Left ventricle myocardium superior (tissue), 1 donor: ENCODE measurements around the gene STK32A. TPM values are rescaled to one million over a fixed set of nuclear protein-coding genes. Genes with fewer than 3 reads are reported as not detected.

Experiments used
- ATAC-seq: fragments of 200-7000 bp; cut with Tn5 transposase; one replicate; pipeline ENCODE4 v1.9.1; 2020; ENCODE audit warnings: mild to moderate bottlenecking, moderate library complexity
- DNase-seq: peaks from one replicate; pipeline ENCODE4 v3.0.0-alpha.2; 2020
- intact Hi-C: fragments of 100-400 bp; cut with micrococcal nuclease; formaldehyde crosslinking; loops from one replicate; pipeline ENCODE4 v1.11.0; 2022
- long read RNA-seq: library from polyadenylated mRNA; unstranded; transcript quantifications from one replicate; pipeline ENCODE4 v2.0.0, GENCODE V29; 2021
- total RNA-seq: library from RNA; stranded (reverse); fragmentation: NEBNext Ultra II Directional; extraction: Animal tissue kit (Norgen Biotek cat#: 25700); gene quantifications from one replicate; pipeline ENCODE4 v1.2.1, GENCODE V29; 2021
- donor health status: DM: no; HTN: yes; CAD: no; lungs with severe emphysema.

Gene STK32A
- total RNA-seq: 0.50 TPM
- long read RNA-seq, full-length matches to known transcripts: 1 of 2 reads
- long read RNA-seq, partial matches to known transcripts: 1 of 2 reads
- long read RNA-seq, other reads (novel, unspliced or antisense): 0 of 2 reads

DNA sequence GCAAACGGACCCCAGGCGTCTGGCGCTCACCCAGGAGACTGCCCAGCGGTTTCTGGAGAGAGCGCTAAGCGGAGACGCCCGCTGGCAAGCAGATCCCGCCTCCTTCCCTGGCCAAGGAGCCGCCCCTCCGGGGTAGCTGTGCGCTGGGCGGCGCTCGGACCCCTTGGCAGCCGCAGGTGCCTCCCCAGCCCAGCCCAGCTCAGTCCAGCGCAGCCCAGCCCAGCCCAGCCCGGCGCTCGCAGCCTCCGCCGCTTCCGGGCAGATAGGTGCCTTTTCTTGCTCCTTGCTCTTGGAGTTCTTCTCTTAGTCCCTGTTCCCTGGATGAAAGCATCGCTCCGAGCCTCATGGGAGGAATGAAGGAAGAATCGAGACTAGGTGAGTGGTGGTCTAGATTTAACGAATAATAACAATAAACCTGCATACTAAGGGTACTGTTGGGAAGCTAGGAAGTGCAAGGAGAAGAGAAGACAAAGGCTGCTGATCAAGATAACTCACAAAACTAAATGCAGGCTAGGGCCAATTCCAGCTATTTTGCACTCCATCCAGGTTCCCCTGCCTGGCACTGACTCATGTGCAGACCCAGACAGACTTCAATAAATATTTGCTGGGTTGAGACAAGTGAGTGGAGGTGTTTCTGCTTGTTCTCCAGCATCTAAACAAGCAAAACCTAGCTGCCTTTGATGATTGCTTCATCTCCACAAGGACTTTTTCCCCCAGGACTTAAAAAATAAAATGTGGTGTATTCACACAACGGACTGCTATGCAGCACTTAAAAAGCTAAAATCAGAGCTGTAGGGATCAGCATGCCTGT lies at the start of gene STK32A:
Gene STK32A (plus strand): TSS at position 202 of the 811 bp plus-strand sequence. CDS start 4,609 bp downstream, outside the sequence.
- peak; percentile 68 for DNase-seq
- intact Hi-C loops: no loop called here
- ATAC-seq: peak; percentile 96

- ATAC-seq (no peak), DNase-seq (no peak)
- intact Hi-C loops: no loop called here
Observed at GRCh38 chr5:147187099-147187540, 47.7 kb upstream of the STK32A start.

GRCh38 chr5:147188200-147189108 lies 46.4 kb upstream of the STK32A start:
- ATAC-seq (peak; percentile 60), DNase-seq (no peak)
- intact Hi-C loops: no loop called here

- intact Hi-C loops: no loop called here
- DNase-seq (no peak), ATAC-seq (no peak)
Observed at GRCh38 chr5:147189109-147189424, 45.8 kb upstream of the STK32A start.

DNA sequence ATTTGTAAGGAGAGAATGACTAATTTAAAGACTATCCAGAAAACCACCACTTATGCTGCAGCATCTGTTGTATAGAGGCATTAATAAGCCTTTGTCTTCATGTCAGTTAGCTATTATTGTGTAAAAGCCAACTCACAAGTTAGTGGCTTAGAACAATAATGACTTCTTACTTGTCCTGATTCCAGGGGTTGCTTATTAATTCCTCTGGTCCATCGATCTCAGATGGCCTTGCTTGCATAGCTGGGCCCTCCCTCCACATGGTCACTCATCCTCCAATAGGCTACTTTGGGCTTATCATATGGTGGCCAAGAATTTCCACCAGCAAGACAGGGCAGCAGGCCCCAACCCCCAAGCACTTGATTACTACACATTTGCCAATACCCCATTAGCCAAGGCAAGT lies 44.5 kb upstream of the STK32A start:
- intact Hi-C loops: loop anchor here (10.0 kb wide), 1 partner anchor 646 kb away; no protein-coding TSS in a partner anchor
- no peak for DNase-seq
- no peak for ATAC-seq

DNA sequence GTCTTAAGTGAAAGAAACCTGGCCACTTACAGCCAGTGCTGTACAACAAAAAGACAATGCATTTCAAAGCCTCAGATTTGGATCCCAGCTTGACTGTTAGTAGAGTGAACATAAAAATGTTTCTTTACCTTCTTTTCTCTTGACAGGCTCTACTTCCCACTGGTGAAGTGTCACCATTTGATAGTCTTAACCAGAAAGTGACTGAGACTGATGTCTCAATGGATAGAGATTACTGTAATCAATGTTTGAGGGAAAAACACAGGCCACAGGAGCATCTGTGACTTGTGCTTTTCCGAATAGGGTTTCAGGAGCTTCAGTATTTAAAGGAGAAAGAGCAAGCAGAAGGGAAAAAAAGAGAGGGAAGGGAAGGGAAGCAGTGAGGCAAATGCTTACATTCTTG lies 41.7 kb upstream of the STK32A start:
- ATAC-seq (no peak), DNase-seq (no peak)
- intact Hi-C loops: loop anchor here (10.0 kb wide), 1 partner anchor 648 kb away; no protein-coding TSS in a partner anchor

- no peak for DNase-seq
- ATAC-seq: no peak
- intact Hi-C loops: no loop called here
Observed at GRCh38 chr5:147200004-147200403, 34.8 kb upstream of the STK32A start.

- no peak for DNase-seq
- intact Hi-C loops: no loop called here
Observed at GRCh38 chr5:147203213-147203612, 31.6 kb upstream of the STK32A start.

GRCh38 chr5:147204576-147204975 lies 30.2 kb upstream of the STK32A start:
- intact Hi-C loops: no loop called here
- ATAC-seq (no peak), DNase-seq (no peak)

More at GRCh38 chr5:147203213-147203612, 31.6 kb upstream of the STK32A start:
- ATAC-seq: no peak

GRCh38 chr5:147208134-147208533 lies 26.7 kb upstream of the STK32A start:
- DNase-seq: no peak
- intact Hi-C loops: no loop called here
- ATAC-seq: no peak

DNA sequence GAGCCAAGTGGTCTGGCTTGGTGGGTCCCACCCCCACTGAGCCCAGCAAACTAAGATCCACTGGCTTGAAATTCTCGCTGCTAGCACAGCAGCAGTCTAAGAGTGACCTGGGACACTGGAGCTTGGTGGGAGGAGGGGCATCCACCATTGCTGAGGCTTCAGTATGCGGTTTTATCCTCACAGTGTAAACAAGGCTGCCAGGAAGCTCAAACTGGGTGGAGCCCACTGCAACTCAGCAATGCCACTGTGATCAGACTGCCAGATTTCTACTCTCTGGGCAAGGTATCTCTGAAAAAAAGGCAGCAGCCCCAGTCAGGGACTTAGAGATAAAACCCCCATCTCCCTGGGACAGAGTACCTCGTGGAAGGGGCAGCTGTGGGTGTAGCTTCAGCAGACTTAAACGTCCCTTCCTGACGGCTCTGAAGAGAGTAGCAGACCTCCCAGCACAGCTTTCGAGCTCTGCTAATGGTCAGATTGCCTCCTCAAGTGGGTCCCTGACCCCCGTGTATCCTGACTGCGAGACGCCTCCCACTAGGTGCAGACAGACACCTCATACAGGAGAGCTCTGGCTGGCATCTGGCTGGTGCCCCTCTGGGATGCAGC lies 18.2 kb upstream of the STK32A start:
- DNase-seq (no peak), ATAC-seq (no peak)
- intact Hi-C loops: no loop called here

GRCh38 chr5:147223343-147223742 lies 11.5 kb upstream of the STK32A start:
- no peak for ATAC-seq

DNA sequence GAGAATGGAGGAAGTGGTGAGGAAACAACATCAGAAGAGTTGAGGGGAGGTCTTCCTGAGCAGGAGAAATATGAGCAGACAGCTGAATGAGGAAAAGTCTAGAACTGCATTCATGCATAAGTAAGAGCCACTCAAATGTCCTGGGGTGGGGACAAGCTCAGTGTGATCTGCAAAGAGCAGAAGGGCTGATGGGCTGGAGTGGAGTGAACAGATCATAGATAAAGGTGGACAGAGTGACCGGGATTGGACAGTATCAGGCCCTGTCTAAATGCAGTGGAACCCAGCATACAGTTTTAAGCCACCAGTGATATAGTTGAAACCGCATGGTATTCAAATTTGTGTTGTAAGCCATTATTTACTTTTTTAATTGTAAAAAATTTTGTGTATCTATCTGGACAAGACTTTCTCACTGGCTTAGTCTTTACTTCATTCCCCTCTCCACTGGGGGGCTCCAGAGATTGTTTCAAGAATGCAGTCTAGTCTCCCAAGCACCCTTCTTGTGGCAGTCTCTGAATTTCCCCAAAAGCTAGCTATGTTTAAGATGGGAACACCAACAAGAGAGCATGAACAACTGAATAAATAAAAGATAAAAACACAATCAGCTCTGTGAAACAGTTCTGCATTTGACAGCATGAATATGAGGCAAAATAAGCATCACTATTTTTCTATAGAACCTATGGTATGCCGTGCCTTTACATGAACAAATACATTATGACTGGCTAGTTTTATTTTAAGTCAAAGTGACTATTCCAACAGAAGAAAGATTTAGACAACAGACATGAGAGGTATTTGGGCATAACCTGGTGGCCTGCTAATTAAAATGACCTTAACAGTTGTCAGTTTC lies 10.7 kb upstream of the STK32A start:
- ATAC-seq: peak; percentile 75
- no peak for DNase-seq
- intact Hi-C loops: loop anchor here (5.0 to 10.0 kb wide), 2 partner anchors 148 to 351 kb away; no protein-coding TSS in a partner anchor

More at GRCh38 chr5:147223343-147223742, 11.5 kb upstream of the STK32A start:
- DNase-seq: no peak
- intact Hi-C loops: loop anchor here (5.0 to 10.0 kb wide), 2 partner anchors 149 to 351 kb away; no protein-coding TSS in a partner anchor

DNA sequence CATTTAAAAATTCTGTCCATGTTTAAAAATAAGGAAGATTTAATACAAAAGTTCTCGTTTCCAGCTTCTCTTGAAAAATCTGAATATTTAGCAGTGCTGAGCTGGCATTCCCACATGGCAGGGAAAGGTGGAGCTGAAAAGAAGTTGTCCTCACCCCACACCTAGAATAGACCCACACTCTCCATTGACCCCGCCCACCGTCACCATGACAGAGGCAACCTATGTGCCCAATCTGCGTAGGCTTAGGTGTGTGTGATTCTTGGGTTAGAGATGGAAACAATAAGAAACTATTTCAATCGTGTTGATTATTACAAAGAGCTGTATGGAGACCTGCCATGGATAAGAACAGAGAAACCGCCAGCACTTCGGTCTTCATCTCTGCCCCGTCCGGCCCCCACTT lies 8.9 kb upstream of the STK32A start:
- intact Hi-C loops: loop anchor here (10.0 kb wide), 1 partner anchor 349 kb away; no protein-coding TSS in a partner anchor
- DNase-seq: no peak

DNA sequence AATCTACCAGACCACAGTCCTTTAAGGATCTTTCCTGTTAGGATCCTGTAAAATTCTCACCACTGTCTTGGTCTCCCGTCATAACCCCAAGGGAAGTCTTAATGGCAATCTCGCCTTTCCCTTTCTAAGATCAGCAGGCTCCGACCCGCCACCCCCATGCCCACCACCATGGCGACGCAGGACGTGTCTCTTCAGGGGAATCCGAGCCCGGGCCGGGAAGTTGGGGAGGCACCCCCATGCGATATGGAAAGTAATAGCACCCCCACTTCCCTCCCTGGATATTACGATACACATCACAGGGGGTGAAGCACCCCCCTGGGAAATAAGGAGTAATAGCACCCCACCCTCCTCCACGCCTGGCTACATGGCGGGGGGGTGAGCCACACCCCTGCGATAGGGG lies 8.3 kb upstream of the STK32A start:
- DNase-seq (no peak), ATAC-seq (no peak)
- intact Hi-C loops: loop anchor here (10.0 kb wide), 1 partner anchor 348 kb away; no protein-coding TSS in a partner anchor

More for the DNA sequence above, 8.9 kb upstream of the STK32A start:
- ATAC-seq: no peak

GRCh38 chr5:147234239-147234824 lies 494 bp upstream of the STK32A start:
- peak; percentile 57 for ATAC-seq
- intact Hi-C loops: no loop called here
- DNase-seq: no peak

- intact Hi-C loops: no loop called here
- DNase-seq (no peak), ATAC-seq (no peak)
Observed at GRCh38 chr5:147240266-147240985, 5.6 kb downstream of the STK32A start.
